Stimulated activated CD8-positive, alpha-beta memory T cell treated with anti-CD3 and anti-CD28 coated beads, Interleukin-4, amount 100 ng/mL, for 4 hours (primary cell): ENCODE results near the gene CBL.
A peak's percentile ranks its signal among the peaks of the same experiment; 100 is the strongest.
"Not testable (repeated sequence)": the region's sequence is repeated elsewhere in the genome, so short reads cannot be mapped to it uniquely, and the experiment has no call there.

Experiments used
- DNase-seq, 2 donors: peaks; one replicate each; pipeline ENCODE4 v3.0.0-alpha.2; 2020; ENCODE audit warnings: low read depth in 2 of 2, low spot score in 1 of 2

CBL gene

DNA sequence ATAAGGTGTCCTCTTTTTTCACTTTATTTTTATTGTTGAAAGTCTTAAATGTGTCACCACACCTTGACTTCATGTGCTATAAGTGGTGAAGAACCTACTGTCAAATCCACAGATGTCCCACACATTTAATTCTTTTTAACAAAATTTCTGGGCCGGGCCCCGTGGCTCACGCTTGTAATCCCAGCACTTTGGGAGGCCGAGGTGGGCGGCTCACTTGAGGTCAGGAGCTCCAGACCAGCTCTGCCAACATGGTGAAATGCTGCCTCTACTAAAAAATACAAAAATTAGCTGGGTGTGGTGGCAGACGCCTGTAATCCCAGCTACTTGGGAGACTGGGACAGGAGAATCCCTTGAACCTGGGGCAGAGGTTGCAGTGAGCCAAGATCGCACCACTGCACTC, 3.0 kb downstream of the CBL start:
- no peak for DNase-seq

DNA sequence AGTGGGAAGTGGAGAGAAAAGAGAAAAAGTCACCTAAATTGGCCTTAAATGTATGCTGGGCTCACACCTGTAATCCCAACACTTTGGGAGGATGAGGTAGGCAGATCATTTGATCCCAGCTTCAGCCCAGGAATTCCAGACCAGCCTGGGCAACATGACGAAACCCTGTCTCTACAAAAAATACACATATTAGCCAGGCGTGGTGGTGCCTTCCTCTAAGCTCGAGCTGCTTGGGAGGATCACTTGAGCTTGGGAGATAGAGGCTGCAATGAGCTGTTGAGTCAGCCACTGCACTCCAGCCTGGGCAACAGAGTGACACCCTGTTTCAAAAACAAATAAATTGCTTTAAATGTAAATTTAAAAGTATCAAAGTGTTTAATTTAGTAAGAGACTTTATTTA, 3.9 kb downstream of the CBL start:
- no peak for DNase-seq

DNA sequence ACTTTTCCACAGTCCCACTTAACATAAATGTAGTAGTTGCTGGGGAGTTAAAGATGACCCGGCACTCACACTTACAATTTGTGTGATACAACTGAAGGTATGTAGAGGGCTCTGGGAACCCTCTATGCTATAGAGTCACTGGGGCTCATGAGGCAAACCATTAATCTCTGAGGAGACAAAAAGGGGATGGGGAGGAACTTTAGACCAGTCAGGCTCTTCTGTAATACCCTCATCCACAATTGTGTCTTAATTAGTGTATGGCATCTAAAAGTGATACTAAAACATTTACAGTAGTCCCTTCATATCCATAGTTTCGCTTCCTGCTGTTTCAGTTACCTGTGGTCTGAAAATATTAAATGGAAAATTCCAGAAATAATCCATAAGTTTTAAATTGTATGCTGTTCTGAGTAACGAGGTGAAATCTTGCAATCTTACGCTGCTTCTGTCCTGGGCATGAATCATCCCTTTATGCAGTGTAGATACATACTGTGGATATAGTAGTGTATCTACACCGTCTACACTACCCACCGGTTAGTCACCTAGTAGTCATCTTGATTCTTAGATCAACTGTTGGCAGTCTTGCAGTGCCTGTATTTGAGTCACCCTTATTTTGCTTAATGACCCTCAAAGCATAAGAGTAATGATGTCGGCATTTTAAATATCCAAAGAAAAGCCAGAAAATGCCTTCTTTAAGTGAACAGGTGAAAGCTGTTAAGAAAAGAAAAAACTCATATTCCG, 12.2 kb downstream of the CBL start:
- DNase-seq: no peak

DNA sequence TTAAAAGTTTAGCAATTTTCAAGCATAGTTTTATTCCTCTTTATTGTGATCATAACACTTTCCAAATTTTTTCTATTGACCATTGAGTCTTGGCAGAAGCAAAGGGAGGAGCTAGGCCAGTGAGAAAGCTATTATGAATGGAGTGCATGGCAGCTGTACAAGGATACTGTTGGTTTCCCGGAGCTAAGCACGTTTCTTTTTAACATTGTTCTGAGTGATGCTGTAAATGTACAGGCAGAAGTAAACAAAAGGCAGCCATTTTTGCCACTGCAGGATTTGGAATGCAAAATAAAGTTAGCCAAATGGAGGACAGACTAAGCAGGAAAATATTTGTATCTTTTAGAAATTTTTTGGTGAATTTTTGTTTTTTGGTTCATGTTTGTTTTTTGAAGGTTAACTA, 16.2 kb downstream of the CBL start:
- no peak for DNase-seq

DNA sequence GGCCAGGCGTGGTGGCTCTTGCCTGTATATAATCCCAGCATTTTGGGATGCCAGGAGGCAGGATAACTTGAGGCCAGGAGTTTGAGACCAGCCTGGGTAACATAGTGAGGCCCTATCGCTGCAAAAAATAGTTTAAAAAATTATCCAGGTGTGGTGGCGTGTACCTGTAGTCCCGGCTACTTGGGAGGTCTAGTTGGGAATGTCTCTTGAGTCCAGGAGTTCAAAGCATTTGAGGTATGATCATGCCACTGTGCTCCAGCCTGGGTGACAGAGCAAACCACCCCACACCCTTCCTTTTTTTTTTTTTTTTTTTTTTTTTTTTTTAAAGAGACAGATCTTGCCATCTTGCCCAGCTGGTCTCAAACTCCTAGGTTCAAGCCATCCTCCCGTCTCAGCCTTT, 16.8 kb downstream of the CBL start:
- DNase-seq: no peak

DNA sequence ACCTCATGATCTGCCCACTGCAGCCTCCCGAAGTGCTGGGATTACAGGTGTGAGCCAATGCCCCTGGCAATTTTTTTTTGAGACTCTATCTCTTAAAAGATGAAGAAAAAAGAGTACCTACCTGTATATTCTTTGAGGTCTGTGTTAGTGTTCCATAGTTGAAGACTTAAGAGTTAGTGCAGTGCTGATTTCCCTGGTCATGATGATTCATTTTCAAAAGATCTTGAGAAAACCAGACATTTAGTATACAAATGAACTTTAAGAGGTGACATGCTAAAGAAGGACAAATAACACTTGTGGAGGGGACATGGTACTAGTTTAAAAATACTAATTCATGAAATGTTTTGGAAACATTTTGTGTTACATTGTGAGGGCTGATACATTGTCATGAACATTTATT, 17.7 kb downstream of the CBL start:
- DNase-seq: no peak

DNA sequence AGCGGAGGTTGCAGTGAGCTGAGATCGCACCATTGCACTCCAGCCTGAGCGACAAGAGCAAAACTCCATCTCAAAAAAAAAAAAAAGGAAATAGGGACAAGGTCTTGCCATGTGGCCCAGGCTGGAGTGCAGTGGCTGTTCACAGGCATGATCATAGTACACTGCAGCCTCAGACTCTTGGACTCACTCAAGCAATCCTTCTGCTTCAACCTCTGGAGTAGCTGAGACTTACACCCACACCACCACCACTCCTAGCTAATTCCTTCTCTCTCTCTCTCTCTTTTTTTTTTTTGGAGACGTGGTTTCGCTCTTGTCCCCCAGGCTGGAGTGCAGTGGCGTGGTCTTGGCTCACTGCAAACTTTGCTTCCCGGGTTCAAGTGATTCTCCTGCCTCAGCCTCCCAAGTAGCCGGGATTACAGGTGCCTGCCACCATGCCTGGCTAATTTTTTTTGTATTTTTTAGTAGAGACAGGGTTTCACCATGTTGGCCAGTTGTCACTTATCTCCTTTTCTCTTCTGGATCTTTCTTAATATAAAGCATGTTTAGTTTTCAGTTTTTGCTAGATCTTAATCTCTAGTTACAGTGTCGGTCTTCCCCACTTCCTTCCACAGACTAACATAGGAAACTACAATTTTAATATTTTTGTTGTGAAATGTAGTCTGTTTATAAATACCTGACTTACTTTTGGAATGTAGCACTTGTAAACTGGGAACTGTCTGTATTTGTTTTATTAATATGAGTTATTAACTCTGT, 22.6 kb downstream of the CBL start:
- not testable (repeated sequence) for DNase-seq

DNA sequence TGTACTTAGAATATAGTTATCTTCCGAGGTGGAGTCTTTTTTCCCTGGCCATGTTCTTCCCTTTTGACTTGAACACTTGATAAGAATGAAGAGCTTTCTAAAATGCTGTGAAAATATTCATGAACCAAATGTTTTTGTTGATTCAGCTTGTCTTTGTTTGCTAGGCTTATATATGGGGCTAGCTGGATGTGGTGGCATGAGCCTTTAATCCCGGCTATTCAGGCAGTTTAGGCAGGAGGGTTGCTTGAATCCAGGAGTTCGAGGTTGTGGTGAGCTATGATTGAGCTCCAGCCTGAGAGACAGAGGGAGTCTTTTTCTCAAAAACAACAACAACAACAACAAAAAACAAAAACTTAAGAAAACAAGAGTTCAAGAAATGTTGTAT, 23.1 kb downstream of the CBL start:
- DNase-seq: no peak

DNA sequence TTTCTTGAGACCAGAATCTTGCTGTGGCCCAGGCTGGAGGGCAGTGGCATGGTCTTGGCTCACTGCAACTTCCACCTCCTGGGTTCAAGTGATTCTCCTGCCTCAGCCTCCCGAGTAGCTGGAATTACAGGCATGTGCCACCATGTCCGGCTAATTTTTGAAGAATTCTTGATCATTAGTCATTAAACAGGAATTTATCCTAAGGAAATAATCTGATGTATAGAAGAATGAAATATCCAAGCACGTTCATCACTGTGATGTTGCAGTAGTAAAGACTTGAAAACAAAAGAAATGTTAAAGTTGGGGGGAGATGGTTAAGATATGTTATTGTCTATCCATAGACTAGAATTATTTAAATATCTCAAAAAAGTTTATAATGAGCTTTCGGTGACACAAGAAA, 23.6 kb downstream of the CBL start:
- DNase-seq: no peak

DNA sequence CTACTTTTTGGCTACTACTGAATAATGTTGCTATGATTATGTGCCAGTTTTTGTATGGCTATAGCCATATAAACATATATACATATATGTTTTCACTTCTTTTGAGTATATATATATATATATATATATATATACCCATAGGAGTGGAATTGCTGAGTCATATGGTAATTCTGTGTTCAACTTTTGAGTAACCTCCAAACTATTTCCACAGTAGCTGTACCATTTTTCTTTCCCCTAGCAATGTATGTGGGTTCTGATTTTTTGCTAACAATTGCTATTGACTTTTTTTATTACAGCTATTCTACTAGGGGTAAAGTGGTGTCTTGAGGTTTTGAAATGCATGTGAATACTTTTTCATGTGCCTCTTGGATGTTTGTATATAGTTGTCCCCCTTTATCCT, 30.4 kb downstream of the CBL start:
- no peak for DNase-seq

DNA sequence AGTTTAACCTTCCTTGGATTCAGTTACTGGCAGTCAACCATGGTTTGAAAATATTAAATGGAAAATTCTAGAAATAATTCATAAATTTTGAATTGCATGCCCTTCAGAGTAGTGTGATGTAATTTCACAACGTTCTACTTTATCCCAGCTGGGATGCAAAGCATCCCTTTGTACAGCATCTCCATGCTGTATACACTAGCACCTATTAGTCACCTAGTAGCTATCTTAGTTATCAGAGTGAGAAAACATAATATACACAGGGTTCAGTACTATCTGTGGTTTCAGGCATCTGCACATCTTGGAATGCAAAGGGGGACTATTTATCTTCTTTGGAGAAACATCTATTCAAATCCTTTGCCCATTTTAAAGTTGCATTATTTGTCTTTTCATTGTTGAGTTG, 30.8 kb downstream of the CBL start:
- no peak for DNase-seq

DNA sequence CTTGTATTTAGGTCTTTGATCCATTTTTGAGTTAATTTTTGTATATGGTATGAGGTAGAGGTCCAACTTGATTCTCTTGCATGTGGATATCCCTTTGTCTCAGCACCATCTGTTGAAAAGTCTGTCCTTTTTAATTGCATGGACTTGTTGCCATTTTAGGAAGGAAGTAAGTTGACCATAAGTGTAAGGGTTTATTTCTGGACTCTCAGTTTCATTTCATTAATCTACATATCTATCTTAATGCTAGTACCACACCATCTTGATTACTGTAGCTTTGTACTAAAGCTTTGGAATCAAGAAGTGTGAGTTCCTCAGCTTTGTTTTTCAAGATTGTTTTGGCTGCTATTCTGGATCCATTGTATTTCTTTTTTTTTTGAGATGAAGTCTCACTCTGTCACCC, 31.4 kb downstream of the CBL start:
- DNase-seq: no peak

DNA sequence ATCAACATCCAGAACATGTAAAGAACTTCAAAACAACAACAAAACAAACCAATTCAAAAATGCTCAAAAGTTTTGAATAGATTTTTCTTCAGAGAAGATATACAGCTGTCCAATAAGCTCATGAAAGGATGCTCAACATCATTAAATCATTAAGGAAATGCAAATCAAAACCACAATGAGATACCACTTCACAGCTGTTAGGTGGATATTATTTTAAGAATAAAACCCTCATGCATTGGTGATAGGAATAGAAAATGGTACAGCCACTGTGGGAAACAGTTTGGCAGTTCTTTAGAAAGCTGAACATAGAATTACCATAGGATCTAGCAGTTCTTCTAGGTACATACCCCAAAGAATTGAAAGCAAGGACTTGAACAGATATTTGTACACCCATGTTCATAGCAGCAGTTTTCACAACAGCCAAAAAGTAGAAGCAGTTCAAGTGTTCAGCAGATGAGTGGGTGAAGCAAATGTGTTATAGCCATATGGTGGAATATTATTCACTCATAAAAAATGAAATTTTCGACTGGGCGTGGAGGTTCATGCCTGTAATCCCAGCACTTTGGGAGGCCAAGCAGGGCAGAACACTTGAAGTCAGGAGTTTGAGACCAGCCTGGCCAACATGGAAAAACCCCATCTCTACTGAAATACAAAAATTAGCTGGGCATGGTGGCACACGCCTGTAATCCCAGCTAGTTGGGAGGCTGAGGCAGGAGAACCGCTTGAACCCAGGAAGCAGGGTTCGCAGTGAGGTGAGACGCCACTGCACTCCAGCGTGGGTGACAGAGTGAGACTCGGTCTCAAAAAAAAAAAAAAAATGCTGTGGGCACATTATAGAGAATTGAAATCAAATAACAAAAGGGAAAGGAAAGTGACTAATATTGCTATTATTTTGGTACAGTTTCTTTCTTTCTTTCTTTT, 42.9 kb downstream of the CBL start:
- no peak for DNase-seq

DNA sequence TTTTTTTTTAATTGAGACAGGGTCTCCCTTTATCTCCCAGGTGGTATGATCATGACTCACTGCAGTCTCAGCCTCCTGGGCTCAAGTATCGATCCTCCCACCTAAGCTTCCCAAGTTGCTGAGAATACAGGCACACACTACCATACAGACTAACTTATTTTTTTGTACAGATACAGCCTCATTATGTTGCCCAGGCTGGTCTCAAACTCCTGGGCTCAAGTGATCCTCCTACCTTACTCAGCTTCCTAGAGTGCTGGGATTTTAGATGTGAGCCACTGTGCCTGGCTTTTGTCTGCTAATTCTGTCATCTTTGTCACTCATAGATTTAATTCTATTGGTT, 43.5 kb downstream of the CBL start:
- no peak for DNase-seq

DNA sequence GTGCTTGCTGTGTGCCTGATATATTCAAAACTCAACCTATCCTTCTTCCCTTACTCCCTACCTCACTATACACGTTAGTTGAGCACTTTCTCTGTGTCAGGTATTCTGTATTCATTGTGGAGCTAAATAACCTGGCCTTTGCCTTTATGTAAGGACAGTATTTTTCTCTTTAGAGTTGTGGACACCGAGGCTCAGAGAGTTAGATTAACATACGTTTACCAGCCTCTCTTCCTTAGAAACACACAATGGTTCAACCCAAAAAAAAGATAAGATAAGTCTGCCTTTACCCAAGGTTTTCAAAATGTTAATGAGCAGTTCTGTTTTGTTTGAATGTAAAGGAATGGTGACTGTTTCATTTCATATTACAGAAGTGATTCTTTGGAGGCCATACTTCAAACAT, 45.0 kb downstream of the CBL start:
- no peak for DNase-seq

DNA sequence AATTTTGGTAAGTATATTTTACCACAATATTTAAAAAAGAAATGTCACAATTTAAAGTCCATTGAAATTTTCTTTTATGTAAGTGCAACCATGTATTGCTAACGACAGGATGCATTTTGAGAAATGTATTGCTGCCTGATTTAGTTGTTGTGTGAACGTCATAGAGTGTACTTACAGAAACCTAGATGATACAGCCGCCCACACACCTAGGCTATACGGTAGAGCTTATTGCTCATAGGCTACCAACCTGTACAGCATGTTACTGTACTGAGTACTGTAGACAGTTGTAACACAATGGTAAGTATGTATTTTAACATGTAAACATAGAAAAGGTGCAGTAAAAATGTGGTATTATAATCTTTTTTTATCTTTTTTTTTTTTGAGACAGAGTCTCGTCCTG, 48.1 kb downstream of the CBL start:
- DNase-seq: peak in 1 of 2 donors; percentile 4

DNA sequence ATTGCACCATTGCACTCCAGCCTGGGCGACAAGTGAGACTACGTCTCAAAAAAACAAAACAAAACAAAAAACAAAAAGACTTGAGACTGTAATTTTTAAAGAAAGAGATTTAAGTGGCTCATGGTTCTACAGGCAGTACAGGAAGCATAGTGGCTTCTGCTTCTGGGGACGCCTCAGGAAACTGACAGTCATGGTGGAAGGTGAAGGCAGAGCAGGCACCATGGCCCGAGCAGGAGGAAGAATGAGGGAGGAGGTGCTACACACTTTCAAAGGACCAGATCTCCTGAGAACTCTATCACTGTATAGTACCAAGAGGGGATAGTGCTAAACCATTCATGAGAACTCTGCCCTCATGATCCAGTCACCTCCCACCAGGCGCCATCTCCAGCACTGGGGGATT, 52.0 kb downstream of the CBL start:
- no peak for DNase-seq

DNA sequence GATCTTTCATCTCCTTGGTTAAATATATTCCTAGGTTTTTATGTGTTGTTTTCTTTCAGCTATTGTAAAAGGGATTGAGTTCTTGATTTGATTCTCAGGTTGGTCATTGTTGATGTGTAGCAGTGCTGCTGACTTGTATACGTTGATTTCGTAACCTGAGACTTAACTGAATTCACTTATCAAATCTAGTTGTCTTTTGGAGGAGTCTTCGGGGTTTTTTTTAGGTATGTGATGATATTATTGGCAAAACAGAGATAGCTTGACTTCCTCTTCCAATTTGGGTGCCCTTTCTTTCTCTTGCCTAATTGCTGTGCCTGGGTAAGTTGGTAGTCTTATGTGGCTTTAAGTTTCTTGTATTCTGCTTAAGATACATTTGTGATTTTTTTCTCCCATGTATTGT, 52.8 kb downstream of the CBL start:
- no peak for DNase-seq

DNA sequence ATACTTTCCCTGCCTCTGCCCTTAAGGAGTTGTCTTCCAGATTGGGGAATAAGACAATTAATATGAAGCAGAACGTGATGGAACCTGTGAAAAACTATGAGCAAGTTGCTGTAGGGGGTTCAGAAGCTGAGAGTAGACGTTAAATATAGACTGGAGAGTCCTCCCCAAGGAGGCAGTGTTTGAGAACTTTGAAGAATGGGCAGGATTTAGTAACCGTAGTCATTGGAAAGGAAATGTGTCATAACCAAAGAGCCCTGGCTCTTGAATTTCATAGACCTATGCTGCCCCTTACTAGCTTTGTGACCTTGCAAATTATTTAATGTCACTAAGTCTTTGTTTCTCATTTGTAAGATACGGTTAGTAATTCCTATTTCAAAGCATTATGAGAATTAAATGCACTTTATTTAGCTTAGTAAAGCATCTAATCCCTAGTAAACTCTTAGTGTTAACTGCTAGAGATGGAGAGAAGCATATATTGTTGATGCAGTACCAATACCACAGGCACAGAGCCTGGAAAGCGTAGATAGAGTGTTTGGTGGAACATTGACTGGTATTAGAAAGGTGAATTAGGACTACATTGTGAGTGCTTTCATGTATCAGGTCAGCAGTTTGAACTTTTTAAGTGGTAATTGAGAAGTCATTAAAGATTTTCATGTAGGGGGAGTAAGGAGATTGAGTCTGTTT, 56.7 kb downstream of the CBL start:
- DNase-seq: no peak

DNA sequence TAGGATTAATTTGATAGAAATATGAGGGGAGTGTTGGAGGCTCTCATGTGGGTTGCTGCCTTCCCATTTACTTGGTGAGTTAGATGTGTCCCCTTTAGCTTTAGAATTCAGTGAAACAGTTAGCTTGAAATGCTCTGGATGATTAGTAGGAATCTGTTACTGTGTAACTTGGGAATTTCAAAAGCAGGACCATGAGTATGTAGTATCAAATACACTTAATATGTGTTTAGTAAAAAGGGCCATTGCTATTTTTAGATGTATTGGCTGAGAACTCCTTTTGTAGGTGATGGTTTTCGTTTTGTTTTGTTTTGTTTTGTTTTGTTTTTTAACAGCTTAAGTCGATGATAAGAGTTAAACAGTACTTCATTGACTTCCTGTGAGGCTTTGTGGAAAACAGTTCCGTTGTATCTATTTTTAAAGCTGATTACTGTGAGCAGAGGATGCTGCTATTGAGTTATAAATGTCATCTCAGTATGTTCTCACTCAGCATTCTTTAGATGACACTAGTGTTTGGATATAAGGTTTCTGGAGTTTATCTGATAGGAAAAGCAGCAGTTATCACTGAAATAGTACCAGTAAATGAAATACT, 57.3 kb downstream of the CBL start:
- no peak for DNase-seq

DNA sequence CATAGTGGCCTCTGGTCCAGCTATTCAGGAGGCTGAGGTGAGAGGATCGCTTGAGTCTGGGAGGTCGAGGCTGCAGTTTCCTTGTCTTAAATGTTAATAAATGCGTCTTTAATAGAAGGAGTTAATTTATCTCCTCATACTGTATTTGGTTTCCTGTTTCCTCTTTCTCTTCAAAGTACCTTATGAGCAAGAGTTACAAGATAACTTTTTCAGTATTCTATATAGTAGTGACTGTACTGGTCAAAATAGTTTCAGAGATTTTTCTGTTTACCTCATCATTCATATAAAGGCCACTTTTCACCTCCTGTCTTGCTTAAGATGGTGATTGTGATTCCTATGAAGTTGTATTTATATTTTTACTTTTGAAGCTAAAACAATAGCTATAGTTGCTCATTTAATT, 59.9 kb downstream of the CBL start:
- DNase-seq: no peak
